GM10266 (cell line): ENCODE results near the gene SLC1A5.

Source experiments
- DNase-seq: peaks from one replicate; pipeline ENCODE4 v3.0.0; 2012; ENCODE audit errors: extremely low spot score
- TF ChIP-seq, protein P1 (sequence below): IDR thresholded peaks from 2 replicates; pipeline ENCODE4 v1.5.1; 2012; ENCODE audit warnings: mild to moderate bottlenecking, low read depth; ENCODE audit not compliant: control insufficient read depth, insufficient read depth; ENCODE audit errors: missing control alignments

Gene SLC1A5

GRCh38 chr19:46736531-46737297, 51.7 kb downstream of the SLC1A5 start:
- TF ChIP-seq, protein P1, sequence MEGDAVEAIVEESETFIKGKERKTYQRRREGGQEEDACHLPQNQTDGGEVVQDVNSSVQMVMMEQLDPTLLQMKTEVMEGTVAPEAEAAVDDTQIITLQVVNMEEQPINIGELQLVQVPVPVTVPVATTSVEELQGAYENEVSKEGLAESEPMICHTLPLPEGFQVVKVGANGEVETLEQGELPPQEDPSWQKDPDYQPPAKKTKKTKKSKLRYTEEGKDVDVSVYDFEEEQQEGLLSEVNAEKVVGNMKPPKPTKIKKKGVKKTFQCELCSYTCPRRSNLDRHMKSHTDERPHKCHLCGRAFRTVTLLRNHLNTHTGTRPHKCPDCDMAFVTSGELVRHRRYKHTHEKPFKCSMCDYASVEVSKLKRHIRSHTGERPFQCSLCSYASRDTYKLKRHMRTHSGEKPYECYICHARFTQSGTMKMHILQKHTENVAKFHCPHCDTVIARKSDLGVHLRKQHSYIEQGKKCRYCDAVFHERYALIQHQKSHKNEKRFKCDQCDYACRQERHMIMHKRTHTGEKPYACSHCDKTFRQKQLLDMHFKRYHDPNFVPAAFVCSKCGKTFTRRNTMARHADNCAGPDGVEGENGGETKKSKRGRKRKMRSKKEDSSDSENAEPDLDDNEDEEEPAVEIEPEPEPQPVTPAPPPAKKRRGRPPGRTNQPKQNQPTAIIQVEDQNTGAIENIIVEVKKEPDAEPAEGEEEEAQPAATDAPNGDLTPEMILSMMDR, result no peak
- DNase-seq, result no peak

- TF ChIP-seq, protein P1, result no peak
- no peak for DNase-seq
Observed at GRCh38 chr19:46733690-46734292, 54.6 kb downstream of the SLC1A5 start.

- no peak for DNase-seq
- TF ChIP-seq, protein P1, result no peak
Observed at GRCh38 chr19:46732966-46733689, 55.3 kb downstream of the SLC1A5 start.

- no peak for DNase-seq
- TF ChIP-seq, protein P1, result no peak
Observed at GRCh38 chr19:46732172-46732938, 56.0 kb downstream of the SLC1A5 start.

- no peak for DNase-seq
- TF ChIP-seq, protein P1, result no peak
Observed at GRCh38 chr19:46731584-46731983, 56.8 kb downstream of the SLC1A5 start.

- DNase-seq, result no peak
- TF ChIP-seq, protein P1, result no peak
Observed at GRCh38 chr19:46731007-46731501, 57.3 kb downstream of the SLC1A5 start.
